Fibroblast of lung (primary cell): ENCODE results near the gene AKT1. TPM values are rescaled to one million over a fixed set of nuclear protein-coding genes. Genes with fewer than 3 reads are reported as not detected.

ENCODE experiments used
- DNase-seq, 2 donors: peaks; one replicate each; pipeline versions ENCODE4 v3.0.0 to v3.0.0-alpha.2; 2010; ENCODE audit warnings: low read depth in 2 of 2
- H2AFZ ChIP-seq: 2 replicates; pipeline ENCODE4 v1.5.1; 2012; ENCODE audit warnings: low read length, control low read depth, inconsistent platforms
- H3K27ac ChIP-seq: 2 replicates; pipeline ENCODE4 v1.5.1; 2011; ENCODE audit warnings: low read length, control low read depth; ENCODE audit not compliant: insufficient read depth
- H3K27me3 ChIP-seq: 2 replicates; pipeline ENCODE4 v1.5.1; 2011; ENCODE audit warnings: mild to moderate bottlenecking, low read length; ENCODE audit not compliant: control insufficient read depth, insufficient read depth
- H3K36me3 ChIP-seq: 2 replicates; pipeline ENCODE4 v1.5.1; 2011; ENCODE audit warnings: low read length; ENCODE audit not compliant: control insufficient read depth, insufficient read depth
- H3K4me1 ChIP-seq: 2 replicates; pipeline ENCODE4 v1.5.1; 2011; ENCODE audit warnings: low read length; ENCODE audit not compliant: control insufficient read depth, insufficient read depth; ENCODE audit errors: extremely low read depth
- H3K4me2 ChIP-seq: 2 replicates; pipeline ENCODE4 v1.5.1; 2011; ENCODE audit warnings: low read length, control low read depth; ENCODE audit not compliant: insufficient read depth; ENCODE audit errors: extremely low read depth
- H3K4me3 ChIP-seq, 4 experiments: fragments of 200-600 bp in 1 of 4; sonication (generic) in 1 of 4; replicated peaks in 1 of 4; 2 replicates each; pipeline ENCODE4 v1.5.1; 2011 to 2016; ENCODE audit warnings: low read length in 4 of 4, low read depth in 3 of 4, mild to moderate bottlenecking in 3 of 4, control low read depth in 2 of 4, inconsistent platforms in 1 of 4, mixed read lengths in 1 of 4; ENCODE audit not compliant: insufficient read depth in 1 of 4; ENCODE audit errors: control extremely low read depth in 1 of 4
- H3K79me2 ChIP-seq: 2 replicates; pipeline ENCODE4 v1.5.1; 2012; ENCODE audit warnings: mild to moderate bottlenecking, low read length, inconsistent platforms; ENCODE audit not compliant: control insufficient read depth, insufficient read depth
- H3K9ac ChIP-seq: 2 replicates; pipeline ENCODE4 v1.5.1; 2011; ENCODE audit warnings: mild to moderate bottlenecking, low read length, control low read depth; ENCODE audit not compliant: insufficient read depth
- H3K9me3 ChIP-seq: 2 replicates; pipeline ENCODE4 v1.5.1; 2012; ENCODE audit warnings: low read depth, low read length; ENCODE audit not compliant: control insufficient read depth, insufficient read depth
- H4K20me1 ChIP-seq: 2 replicates; pipeline ENCODE4 v1.5.1; 2011; ENCODE audit warnings: low read length; ENCODE audit not compliant: control insufficient read depth, insufficient read depth; ENCODE audit errors: extremely low read depth
- EZH2 ChIP-seq: IDR thresholded peaks from 2 replicates; pipeline ENCODE4 v1.5.1; 2012; ENCODE audit warnings: low read length, control low read depth, mild to moderate bottlenecking; ENCODE audit errors: missing control alignments
- polyA plus RNA-seq, 2 donors: library from polyadenylated mRNA; depleted of rRNA in 1 of 2; stranded (reverse) in 1 of 2; unstranded in 1 of 2; fragments of >200 nt; gene quantifications; 2 replicates each; pipeline ENCODE4 v1.2.1, GENCODE V29; 2011 to 2012; ENCODE audit warnings: missing spikeins in 1 of 2
- total RNA-seq: library from RNA; depleted of rRNA; stranded (reverse); fragments of >200 nt; gene quantifications from 2 replicates; pipeline ENCODE4 v1.2.1, GENCODE V29; 2014
- TF ChIP-seq, protein P1 (sequence below), 2 donors: IDR thresholded peaks in 1 of 2; conservative IDR thresholded peaks in 1 of 2; 1 replicate in 1 of 2; 2 replicates in 1 of 2; pipeline ENCODE4 v1.5.1; 2011 to 2012; ENCODE audit warnings: low read length in 2 of 2, control low read depth in 1 of 2, inconsistent platforms in 1 of 2, low read depth in 1 of 2, mild to moderate bottlenecking in 1 of 2

Gene AKT1
- total and polyA plus RNA-seq, 2 donors (not counting 1 experiment from before 2014, with no cell fraction given) = 83.2 to 127 TPM

DNA sequence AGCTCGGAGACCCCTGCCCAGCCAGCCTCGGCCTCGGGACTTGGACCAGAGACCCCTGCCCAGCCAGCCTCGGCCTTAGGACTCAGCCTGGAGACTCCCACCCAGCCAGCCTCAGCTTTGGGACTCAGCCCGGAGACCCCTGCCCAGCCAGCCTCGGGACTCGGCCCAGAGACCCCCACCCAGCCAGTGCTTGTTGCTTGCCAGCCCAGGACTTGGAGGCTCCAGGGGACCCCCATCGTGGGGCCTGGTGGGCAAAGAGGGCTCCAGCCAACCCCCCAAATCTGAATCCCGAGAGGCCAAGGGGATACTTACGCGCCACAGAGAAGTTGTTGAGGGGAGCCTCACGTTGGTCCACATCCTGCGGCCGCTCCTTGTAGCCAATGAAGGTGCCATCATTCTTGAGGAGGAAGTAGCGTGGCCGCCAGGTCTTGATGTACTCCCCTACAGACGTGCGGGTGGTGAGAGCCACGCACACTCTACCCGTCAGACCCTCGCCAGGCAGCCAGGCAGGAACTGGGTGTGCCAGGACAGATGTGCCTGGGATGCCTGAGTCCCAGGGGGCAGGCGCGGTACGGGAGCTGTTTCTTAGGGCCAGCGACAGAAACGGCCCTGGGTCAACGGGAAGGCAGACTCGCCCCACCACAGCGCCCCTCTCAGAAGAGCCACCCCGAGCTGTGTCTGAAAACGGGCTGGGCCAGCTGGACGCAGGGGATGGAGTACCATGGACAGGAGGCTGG is 15.6 kb downstream of the AKT1 start:
- peaks cover 13% of the 10 kb centered on the region for H3K36me3 ChIP-seq
- H3K27me3 ChIP-seq = no peaks in the 10 kb centered on the region

DNA sequence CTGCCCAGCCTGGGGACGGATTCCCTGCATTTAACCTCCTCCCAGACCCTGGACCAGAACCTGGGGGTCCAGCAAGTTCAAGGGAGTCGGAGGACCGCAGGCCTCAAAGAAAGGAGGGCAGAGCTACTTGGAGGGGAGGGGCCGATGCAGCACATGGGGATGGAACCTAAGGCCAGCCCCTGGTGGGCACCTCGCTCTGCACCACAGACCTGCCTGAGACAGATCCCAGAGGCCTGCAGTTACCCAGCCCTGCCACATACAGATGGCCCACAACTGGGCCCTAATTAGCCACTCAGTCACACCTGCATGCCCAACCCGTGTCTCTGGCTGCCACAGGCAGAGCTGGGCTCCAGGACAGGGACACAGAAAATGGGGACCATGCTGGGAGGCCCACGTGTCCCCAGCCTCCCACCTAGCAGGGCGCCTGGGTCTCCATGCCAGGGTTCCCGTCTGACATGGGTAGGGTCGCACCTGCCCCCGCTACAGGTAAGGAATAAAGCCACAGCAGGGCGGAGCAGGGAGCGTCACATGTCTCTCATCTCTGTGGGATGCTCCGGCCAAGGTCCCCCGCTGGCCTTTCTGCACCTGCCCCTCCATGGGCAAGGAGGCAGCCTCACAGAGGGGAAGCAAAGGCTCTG is 16.7 kb downstream of the AKT1 start:
- H3K27me3 ChIP-seq = no peaks in the 10 kb centered on the region
- no peak overlapping the region for H3K4me2 ChIP-seq
- H3K4me3 ChIP-seq = no peak overlapping the region
- H3K79me2 ChIP-seq = no peaks in the 10 kb centered on the region
- H4K20me1 ChIP-seq = no peaks in the 10 kb centered on the region
- no peak overlapping the region for H3K9ac ChIP-seq
- H3K27ac ChIP-seq = no peak overlapping the region
- DNase-seq = no peak
- no peak overlapping the region for H2AFZ ChIP-seq
- H3K36me3 ChIP-seq = peaks cover 16% of the 10 kb centered on the region
- TF ChIP-seq, protein P1, sequence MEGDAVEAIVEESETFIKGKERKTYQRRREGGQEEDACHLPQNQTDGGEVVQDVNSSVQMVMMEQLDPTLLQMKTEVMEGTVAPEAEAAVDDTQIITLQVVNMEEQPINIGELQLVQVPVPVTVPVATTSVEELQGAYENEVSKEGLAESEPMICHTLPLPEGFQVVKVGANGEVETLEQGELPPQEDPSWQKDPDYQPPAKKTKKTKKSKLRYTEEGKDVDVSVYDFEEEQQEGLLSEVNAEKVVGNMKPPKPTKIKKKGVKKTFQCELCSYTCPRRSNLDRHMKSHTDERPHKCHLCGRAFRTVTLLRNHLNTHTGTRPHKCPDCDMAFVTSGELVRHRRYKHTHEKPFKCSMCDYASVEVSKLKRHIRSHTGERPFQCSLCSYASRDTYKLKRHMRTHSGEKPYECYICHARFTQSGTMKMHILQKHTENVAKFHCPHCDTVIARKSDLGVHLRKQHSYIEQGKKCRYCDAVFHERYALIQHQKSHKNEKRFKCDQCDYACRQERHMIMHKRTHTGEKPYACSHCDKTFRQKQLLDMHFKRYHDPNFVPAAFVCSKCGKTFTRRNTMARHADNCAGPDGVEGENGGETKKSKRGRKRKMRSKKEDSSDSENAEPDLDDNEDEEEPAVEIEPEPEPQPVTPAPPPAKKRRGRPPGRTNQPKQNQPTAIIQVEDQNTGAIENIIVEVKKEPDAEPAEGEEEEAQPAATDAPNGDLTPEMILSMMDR (conservative IDR thresholded peaks at IDR 0.05 in 1 of 2, IDR thresholded peaks at IDR 0.05 in 1 of 2; ENCODE audit: low read depth in 1 of 2, low read length in 2 of 2) = no peak
- TF ChIP-seq EZH2 = no peak
- no peaks in the 10 kb centered on the region for H3K4me1 ChIP-seq
- no peaks in the 10 kb centered on the region for H3K9me3 ChIP-seq

More for the DNA sequence above, 15.6 kb downstream of the AKT1 start:
- Histone ChIP-seq H3K4me1 (no peaks in the 10 kb centered on the region), H3K27ac (no peak overlapping the region), H4K20me1 (no peaks in the 10 kb centered on the region), H3K4me3 (no peak overlapping the region), H3K79me2 (no peaks in the 10 kb centered on the region), H3K9me3 (no peaks in the 10 kb centered on the region), H3K4me2 (no peak overlapping the region), H2AFZ (no peak overlapping the region), H3K9ac (no peak overlapping the region)
- TF ChIP-seq, protein P1 (conservative IDR thresholded peaks at IDR 0.05 in 1 of 2, IDR thresholded peaks at IDR 0.05 in 1 of 2; ENCODE audit: low read depth in 1 of 2, low read length in 2 of 2) = no peak
- TF ChIP-seq EZH2 = no peak
- DNase-seq = no peak

DNA sequence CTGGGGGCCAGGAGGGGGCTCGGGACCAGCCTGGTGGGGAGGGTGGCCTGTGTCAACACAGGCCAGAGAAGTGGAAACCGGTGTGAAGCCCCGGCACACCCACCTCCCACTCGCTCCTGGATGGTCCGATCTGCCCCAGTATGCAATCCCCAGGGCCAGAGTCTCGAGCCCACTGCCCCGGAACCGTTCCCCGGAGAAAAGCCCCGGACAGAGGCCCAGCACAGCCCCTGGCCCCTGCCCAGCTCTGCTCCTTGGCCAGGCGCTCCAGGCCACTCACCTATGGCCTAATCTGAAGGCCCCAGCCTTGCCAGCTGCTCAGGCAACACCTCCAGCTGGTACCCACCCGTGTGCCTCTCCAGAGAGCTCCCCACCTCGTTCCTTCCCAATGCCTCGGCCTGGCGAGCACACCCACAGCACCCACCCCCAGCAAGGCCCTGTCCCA is 17.7 kb downstream of the AKT1 start:
- no peak overlapping the region for H2AFZ ChIP-seq
- H3K27me3 ChIP-seq = no peaks in the 10 kb centered on the region
- no peak overlapping the region for H3K27ac ChIP-seq
- no peak overlapping the region for H3K4me2 ChIP-seq
- H3K4me3 ChIP-seq = no peak overlapping the region
- TF ChIP-seq, protein P1 (conservative IDR thresholded peaks at IDR 0.05 in 1 of 2, IDR thresholded peaks at IDR 0.05 in 1 of 2; ENCODE audit: low read depth in 1 of 2, low read length in 2 of 2) = no peak
- no peak for TF ChIP-seq EZH2
- H4K20me1 ChIP-seq = no peaks in the 10 kb centered on the region
- H3K79me2 ChIP-seq = no peaks in the 10 kb centered on the region
- H3K9me3 ChIP-seq = no peaks in the 10 kb centered on the region
- no peak overlapping the region for H3K9ac ChIP-seq
- no peaks in the 10 kb centered on the region for H3K4me1 ChIP-seq
- H3K36me3 ChIP-seq = peaks cover 22% of the 10 kb centered on the region
- no peak for DNase-seq
